ENCODE results near the gene LRRC15. TPM values are rescaled to one million over a fixed set of nuclear protein-coding genes. Genes with fewer than 3 reads are reported as not detected.

Gene LRRC15
- total and polyA plus RNA-seq, 2 donors (not counting 3 experiments of a cell fraction or from before 2014, with no cell fraction given), result not detected

DNA sequence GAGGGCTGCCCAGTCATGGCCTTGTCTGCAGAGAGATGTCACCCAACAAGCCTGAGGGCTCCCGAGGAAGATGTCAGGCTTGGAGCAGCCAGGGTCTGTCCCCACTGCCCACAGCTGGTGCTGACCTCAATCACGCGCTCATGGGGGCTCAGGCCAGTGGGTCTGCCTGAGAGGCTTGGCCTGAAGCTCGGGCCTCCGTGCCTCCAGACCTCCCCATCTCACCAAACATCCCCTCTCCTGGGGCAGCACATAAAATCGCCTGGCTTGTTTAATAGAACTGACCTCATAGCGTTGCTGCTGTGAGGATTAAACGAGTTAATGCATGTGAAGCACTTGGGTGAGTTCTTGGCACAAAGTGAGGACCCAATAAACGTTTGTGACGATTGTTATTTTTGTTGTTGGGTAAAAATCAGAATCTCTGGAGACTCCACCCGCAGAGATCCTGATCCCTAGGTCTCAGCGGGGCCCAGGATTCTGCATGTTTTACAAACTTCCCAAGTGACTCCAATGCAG, 3.5 kb downstream of the LRRC15 start:
- no peak for TF ChIP-seq POLR2A (IDR thresholded peaks at IDR 0.05; ENCODE audit: low read depth, low read length)
- H3K4me2 ChIP-seq (ENCODE audit: insufficient read depth, low read length), result no peak overlapping the region
- H3K4me1 ChIP-seq (ENCODE audit: control insufficient read depth, extremely low read depth, insufficient read depth, low read length), result peaks cover 5% of the 10 kb centered on the region
- no TSS peak for BruUV-seq (replicated peaks)
- intact Hi-C loops (cut with micrococcal nuclease) (no loop called here), dilution Hi-C loops (cut with MboI; ENCODE audit: extremely low pct_ligation_motif_present, low sequenced_read_pairs) (no loop called here)
- CTCF ChIA-PET, result interaction anchor here (1.0 to 1.5 kb wide), 2 partner anchors 15 to 133 kb away, joined by 3 to 4 read pairs; partner anchors contain the start of gene CPN2
- no peaks in the 10 kb centered on the region for H3K9me3 ChIP-seq (replicated peaks; ENCODE audit: control insufficient read depth, insufficient read depth, low read length)
- H3K9me1 ChIP-seq (replicated peaks; ENCODE audit: control insufficient read depth, extremely low read depth, insufficient read depth, low read length), result no peaks in the 10 kb centered on the region
- no peaks in the 10 kb centered on the region for H3K79me2 ChIP-seq (ENCODE audit: control insufficient read depth, insufficient read depth, low read length)
- POLR2A ChIA-PET, result no interaction called here
- no peak overlapping the region for H3K9ac ChIP-seq (replicated peaks; ENCODE audit: extremely low read depth, insufficient read depth, low read length)
- no peak for DNase-seq (ENCODE audit: low read depth, low spot score)
- H2AFZ ChIP-seq (ENCODE audit: low read depth, low read length), result no peak overlapping the region
- no peaks in the 10 kb centered on the region for H4K20me1 ChIP-seq (replicated peaks; ENCODE audit: control insufficient read depth, extremely low read depth, insufficient read depth, low read length)
- no peak overlapping the region for H3K27ac ChIP-seq (ENCODE audit: insufficient read depth, low read depth, low read length)
- H3K27me3 ChIP-seq (ENCODE audit: control insufficient read depth in 2 of 2, insufficient read depth in 2 of 2, low read length in 2 of 2), result peaks cover 19 to 21% of the 10 kb centered on the region in 2 experiments
- no peaks in the 10 kb centered on the region for H3K36me3 ChIP-seq (ENCODE audit: control insufficient read depth in 2 of 2, extremely low read depth in 1 of 2, insufficient read depth in 2 of 2, low read length in 2 of 2)
- H3K4me3 ChIP-seq (replicated peaks in 1 of 3; ENCODE audit: insufficient read depth in 1 of 3, low read depth in 1 of 3, low read length in 3 of 3), result no peak overlapping the region
- no peak for FAIRE-seq

DNA sequence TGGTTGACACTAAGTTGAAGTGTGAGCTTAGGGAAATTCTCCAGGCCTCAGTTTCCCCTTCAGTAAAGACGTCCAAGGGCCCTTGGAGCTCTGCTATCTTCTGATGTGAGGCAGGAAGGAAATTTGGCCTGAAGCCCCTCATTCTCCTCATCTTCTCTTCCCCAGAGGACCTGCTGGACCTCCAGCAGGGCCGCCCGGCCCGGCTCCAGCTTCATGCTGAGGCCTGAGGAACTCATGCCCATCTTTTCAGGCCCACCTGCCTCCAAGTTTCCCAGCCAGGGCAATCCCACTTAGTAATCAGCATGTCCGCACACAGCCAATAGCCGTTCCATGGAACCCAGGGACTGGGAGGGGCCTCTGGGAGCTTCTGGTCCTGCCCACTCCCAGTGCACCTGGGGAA, 4.0 kb downstream of the LRRC15 start:
- Histone ChIP-seq H3K9me3 (replicated peaks; ENCODE audit: control insufficient read depth, insufficient read depth, low read length) (no peaks in the 10 kb centered on the region), H3K79me2 (ENCODE audit: control insufficient read depth, insufficient read depth, low read length) (no peaks in the 10 kb centered on the region), H3K27me3 (ENCODE audit: control insufficient read depth in 2 of 2, insufficient read depth in 2 of 2, low read length in 2 of 2) (peaks cover 16 to 21% of the 10 kb centered on the region in 2 experiments), H3K4me1 (ENCODE audit: control insufficient read depth, extremely low read depth, insufficient read depth, low read length) (peaks cover 5% of the 10 kb centered on the region), H3K4me3 (replicated peaks in 1 of 3; ENCODE audit: insufficient read depth in 1 of 3, low read depth in 1 of 3, low read length in 3 of 3) (no peak overlapping the region), H3K9ac (replicated peaks; ENCODE audit: extremely low read depth, insufficient read depth, low read length) (no peak overlapping the region), H3K4me2 (ENCODE audit: insufficient read depth, low read length) (no peak overlapping the region), H2AFZ (ENCODE audit: low read depth, low read length) (no peak overlapping the region), H3K36me3 (ENCODE audit: control insufficient read depth in 2 of 2, extremely low read depth in 1 of 2, insufficient read depth in 2 of 2, low read length in 2 of 2) (no peaks in the 10 kb centered on the region), H3K27ac (ENCODE audit: insufficient read depth, low read depth, low read length) (no peak overlapping the region), H4K20me1 (replicated peaks; ENCODE audit: control insufficient read depth, extremely low read depth, insufficient read depth, low read length) (no peaks in the 10 kb centered on the region), H3K9me1 (replicated peaks; ENCODE audit: control insufficient read depth, extremely low read depth, insufficient read depth, low read length) (no peaks in the 10 kb centered on the region)
- no peak for DNase-seq (ENCODE audit: low read depth, low spot score)
- FAIRE-seq, result no peak
- no TSS peak for BruUV-seq (replicated peaks)
- ChIA-PET CTCF (interaction anchor here (1.0 to 2.4 kb wide), 3 partner anchors 14 to 133 kb away, joined by 3 to 16 read pairs (median 4); partner anchors contain the start of gene CPN2), POLR2A (no interaction called here)
- TF ChIP-seq FOS (IDR thresholded peaks at IDR 0.05; ENCODE audit: borderline replicate concordance, insufficient read depth, low read length) (no peak), EZH2 (IDR thresholded peaks at IDR 0.05; ENCODE audit: borderline replicate concordance, low read depth, low read length, severe bottlenecking) (no peak), CTCF (IDR thresholded peaks at IDR 0.05; ENCODE audit: extremely low read depth in 1 of 2, insufficient read depth in 1 of 2, low read depth in 1 of 2, low read length in 2 of 2) (no peak), GATA2 (IDR thresholded peaks at IDR 0.05; ENCODE audit: insufficient read depth, insufficient read length, low read depth, low read length) (no peak), POLR2AphosphoS5 (IDR thresholded peaks at IDR 0.05; ENCODE audit: insufficient read depth, low read depth, low read length) (no peak), JUN (IDR thresholded peaks at IDR 0.05; ENCODE audit: borderline replicate concordance, insufficient read depth, insufficient read length, low read depth) (no peak), MYC (IDR thresholded peaks at IDR 0.05; ENCODE audit: low read depth, low read length) (no peak), POLR2A (IDR thresholded peaks at IDR 0.05; ENCODE audit: low read depth, low read length) (no peak)
- TF ChIP-seq, protein P1, sequence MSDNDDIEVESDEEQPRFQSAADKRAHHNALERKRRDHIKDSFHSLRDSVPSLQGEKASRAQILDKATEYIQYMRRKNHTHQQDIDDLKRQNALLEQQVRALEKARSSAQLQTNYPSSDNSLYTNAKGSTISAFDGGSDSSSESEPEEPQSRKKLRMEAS (IDR thresholded peaks at IDR 0.05; ENCODE audit: insufficient read depth, insufficient read length), result no peak
- intact Hi-C loops (cut with micrococcal nuclease), result no loop called here
- dilution Hi-C loops (cut with MboI; ENCODE audit: extremely low pct_ligation_motif_present, low sequenced_read_pairs), result no loop called here
